HS-27A (cell line): ENCODE measurements around the gene MGRN1.

Source experiments
- DNase-seq: peaks from one replicate; pipeline ENCODE4 v3.0.0-alpha.2; 2012; ENCODE audit warnings: low read depth, missing footprints

MGRN1 gene

DNA sequence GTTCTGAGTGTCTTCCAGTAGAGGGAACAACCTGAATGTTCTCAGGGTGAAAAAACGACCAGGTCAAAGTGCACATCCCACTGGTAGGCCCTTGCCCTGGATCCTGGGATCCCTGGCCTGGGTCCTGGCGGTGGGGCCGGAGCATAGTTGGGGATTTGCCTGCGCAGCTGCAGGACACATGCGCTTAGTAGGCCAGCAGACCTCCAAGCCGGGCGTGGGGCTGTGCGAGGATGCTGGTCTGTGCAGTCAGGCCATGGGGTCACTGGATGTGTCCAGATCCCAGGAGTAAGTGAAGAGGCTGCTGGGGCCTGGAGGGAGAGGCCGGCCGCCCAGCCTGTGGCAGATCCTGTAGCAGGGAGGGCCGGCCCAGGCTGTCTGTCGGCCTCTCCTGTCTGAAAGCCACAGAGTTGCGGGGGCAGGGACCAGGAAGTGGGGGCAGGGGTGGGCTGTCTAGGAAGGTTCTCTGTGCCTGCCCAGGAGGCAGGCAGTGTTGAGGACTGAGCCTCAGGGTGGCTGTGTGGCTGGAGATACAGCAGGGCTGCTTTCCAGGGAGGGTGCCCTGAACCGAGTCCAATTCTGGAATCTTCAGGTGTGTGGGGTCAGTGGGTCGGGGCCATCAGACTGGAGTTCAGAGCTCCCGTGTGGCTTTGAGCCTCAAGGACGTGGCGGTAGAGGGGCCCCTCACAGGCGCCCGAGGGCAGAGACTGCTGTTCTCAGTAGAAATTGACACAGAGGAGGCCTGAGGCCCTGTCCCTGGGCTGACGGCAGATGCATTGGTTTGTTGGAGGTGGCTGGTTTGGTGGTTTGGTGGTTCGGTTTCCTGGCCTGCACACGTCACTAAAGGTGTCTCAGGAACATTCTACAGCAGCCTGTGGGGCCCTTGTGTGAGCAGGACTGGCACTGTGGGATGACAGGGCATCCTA is 51.5 kb downstream of the MGRN1 start:
- no peak for DNase-seq

- DNase-seq = no peak
Observed at GRCh38 chr16:4676831-4677230, 52.2 kb downstream of the MGRN1 start.

DNA sequence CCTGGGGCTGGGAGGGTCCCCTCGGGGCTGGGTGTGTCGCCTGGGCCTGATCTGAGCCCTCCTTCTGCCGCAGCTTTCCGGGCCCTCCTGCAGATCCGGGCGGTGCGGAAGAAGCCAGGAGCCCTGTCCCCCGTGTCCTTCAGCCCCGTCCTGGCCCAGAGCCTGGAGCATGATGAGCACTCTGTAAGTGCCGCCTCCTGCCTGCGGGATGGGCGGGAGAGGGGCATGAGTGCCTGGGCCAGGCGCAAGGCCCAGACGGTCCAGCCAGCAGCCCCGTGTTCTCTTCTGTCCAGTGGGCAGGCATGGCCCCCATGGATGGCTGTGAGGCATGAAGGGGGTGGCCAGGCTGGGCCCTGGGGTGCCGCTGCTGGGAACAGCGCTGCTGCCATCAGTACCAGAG is 52.8 kb downstream of the MGRN1 start:
- DNase-seq = no peak

DNA sequence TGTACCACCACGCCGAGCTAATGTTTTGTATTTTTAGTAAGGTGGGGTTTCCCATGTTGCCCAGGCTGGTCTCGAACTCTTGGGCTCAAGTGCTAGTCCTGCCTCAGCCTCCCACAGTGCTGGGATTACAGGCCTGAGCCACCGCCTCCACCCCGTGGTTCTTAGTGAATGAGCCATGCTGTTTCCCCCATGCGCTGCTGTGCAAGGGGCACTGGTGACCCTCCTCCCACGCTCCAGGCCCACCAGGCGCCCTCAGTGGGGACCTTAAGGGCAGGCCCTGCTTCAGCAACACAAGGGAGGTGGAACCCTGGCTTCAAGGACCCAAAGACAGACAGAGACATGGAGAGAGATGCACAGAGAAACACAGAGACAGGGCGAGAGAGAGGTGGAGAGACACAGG is 53.4 kb downstream of the MGRN1 start:
- DNase-seq = no peak

GRCh38 chr16:4678596-4678995 is 54.0 kb downstream of the MGRN1 start:
- DNase-seq = no peak

DNA sequence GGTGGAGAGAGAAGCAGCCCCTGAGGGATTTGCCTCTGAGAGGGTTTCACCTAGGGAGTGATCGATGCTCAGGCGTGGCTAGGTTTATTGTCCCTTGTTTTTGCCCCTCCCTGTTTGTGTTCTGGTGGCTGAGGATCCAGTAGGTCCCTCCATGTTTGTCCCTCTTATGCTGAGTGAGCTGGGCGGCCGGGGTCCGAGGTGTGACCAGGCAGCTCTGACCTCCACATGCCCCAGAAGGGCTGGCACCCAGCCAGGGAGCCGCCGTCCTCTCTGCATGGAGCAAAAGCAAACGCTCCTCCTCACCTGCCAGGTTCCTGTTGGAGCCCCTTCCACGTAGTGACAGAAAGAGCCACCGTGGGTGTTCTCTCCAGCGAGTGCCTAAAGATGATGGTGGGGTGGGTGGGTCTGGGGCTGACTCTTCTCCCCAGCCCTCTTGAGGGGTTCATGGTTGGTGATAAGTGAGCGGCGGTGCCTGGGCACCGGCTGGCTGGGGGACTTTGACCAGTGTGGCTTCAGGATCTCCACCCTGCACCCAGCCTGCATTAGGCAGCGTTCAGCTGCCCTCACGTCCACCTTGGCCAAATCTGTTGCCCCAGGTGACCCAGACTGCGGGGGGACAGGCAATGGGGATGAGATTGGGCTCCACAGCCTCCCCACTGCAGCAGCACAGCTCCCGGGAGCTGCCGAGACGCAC is 54.7 kb downstream of the MGRN1 start:
- DNase-seq = no peak

DNA sequence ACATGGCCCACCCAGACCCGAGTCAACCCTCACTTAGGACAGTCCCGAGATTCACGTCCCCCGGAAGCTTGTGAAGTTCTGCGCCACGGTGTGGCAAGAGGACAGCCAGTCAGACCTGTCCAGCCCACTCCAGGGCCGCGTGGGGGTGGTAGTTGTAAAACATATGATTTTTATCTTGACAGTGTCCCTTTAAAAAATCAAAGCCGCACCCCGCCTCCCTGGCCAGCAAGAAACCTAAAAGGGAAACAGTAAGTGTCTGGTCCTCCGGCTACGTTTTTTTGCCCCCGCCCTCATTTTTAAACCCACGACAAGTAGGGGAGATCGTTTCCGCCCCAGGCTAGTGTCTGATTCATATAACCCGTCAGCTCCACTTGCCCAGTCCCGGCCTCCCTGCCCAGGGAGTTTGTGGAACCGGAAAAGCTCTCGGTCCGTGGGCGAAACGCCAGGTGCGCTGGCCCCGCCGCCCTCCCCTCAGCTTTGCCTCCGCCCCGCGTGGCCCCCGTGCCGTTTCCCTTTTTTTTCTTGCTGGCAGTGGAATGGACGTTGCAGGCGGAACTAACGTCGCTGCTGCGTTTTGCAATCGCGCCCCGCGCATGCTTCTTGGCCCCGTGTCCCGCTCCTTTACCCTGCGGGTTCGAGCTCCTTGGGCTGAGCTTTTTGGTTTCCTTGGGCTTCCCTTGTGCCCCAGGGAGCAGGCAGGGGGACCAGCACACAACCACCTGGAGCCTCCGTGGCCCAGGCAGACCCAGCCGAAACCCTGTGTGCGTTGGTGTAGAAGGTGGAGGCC is 55.4 kb downstream of the MGRN1 start:
- no peak for DNase-seq

DNA sequence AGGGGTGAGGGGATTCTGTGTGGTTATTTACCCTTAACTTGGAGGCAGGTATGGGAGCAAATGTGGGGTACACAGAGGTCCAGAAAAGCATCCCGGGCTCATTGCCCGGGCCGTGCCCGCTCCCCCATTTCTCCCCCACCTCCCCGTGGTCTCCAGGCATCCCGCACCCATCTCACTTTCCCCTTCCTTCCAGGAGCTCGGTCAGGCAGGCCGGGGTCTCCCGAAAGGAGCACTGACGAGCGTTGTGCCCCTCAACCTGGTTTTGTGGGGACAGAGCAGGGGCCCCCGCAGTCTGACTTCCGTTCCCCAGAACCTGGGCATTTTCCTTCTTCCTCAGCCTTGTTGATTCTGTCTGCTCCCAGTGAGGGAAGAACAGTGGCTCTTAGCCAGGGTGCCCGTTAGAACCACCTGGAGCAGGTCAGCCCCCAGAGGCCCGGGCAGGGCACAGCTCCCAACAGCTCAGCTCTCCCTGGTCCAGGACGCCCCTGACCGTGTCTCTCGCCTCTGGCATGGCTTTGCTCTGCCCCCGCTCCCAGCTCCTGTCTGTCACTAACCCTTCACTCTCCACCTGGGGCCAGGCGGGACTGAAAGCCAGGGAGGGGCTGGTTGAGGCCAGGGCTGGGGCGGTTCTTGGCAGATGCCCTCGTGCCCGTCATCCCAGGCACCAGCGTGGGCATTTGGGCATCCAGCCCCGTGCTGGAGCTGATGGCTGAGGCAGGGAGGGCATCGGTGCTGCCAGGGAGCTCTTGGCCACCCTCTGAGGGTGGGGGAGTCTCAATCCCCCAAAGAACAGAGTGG is 56.2 kb downstream of the MGRN1 start:
- DNase-seq = no peak

GRCh38 chr16:4681471-4682083 is 57.0 kb downstream of the MGRN1 start:
- no peak for DNase-seq

DNA sequence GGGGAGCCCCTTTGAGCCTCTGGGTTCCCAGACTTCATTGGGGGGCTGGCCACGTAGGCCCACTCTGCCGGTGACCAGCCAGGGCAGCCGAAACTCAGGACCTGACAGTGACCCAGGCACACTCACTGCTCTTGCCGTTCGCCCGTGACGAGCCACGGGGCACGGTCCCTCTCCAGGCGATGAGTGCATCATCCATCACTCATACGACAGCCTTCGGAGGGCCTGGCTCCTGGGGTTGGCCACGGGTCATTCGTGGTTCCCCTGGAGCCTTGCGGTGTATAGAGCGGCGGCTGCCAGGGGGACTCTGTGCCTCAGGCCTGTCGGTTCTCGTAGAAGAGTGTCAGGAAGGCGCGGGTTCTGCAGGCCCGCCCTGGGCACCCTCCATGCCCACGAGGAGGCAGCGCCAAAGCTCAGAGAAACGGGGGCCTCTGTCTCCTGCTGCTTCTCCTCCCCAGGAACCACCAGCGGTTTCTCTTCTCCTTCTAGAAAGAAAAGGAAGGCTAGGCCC is 57.5 kb downstream of the MGRN1 start:
- no peak for DNase-seq

DNA sequence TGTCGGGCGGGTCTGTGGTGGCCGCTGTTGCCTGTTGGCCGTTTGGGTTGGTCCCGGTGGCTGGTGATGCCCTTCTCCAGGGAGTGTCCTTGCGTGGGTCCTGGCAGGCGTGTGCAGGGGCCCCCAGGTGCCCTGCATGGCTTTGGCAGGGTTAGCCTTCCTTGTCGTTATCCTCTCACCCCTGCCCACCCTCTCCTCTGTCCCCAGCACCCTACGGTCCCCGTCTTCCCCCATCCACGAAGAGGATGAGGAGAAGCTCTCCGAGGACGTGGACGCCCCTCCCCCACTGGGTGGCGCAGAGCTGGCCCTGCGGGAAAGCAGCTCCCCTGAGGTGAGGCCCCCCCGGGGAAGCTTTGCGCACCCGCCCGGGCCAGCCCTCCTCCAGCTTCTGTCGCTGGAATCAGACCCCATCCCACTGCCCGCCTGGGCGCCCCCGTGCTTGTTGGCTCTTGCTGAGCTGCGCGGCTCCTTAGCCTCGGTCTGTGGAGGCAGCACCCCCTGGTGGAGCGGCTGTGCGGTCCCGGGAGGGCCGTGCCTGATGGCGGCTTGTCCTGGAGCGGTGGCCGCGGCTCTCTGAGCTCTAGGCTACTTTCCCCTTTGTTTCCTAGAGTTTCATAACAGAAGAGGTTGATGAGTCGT is 58.1 kb downstream of the MGRN1 start:
- DNase-seq = no peak

DNA sequence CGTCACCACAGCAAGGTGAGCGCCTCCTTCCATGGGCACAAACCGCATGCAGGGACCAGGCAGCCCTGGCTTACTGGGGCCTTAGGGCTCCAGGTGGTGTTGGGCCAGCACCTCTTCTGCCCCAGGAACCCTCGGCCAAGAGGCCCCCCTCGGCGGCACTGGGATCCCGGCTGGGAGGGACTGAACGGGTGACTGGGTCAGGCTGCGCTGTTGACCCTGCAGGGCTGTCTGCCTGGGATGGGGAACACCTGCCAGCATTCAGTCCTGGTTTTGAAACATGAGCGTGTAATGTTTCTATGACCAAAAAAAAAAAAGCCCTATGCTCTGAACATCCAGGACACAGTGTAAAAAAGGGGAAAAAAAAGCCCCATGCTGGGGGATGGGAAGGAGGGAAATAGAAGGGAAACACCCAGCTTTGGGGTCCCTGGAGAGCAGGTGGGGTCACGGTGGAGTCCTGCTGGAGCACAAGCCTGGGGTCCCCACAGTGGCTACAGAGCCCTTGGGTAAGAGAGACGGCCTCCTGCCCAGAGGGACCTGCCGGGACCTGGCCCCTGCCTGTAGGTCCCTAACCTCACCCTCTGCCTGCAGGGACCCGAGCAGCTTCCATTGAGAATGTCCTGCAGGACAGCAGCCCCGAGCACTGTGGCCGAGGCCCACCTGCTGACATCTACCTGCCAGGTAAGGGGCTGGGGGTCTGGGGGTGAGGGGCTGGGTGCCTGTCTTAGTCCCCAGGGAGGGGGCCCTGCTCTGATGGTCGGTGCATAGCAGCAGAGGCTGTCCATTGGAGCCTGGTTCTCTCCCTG is 58.8 kb downstream of the MGRN1 start:
- no peak for DNase-seq

- DNase-seq = no peak
Observed at GRCh38 chr16:4684058-4684715, 59.6 kb downstream of the MGRN1 start.

GRCh38 chr16:4684763-4685162 is 60.1 kb downstream of the MGRN1 start:
- DNase-seq = no peak

GRCh38 chr16:4685292-4685691 is 60.7 kb downstream of the MGRN1 start:
- DNase-seq = no peak

DNA sequence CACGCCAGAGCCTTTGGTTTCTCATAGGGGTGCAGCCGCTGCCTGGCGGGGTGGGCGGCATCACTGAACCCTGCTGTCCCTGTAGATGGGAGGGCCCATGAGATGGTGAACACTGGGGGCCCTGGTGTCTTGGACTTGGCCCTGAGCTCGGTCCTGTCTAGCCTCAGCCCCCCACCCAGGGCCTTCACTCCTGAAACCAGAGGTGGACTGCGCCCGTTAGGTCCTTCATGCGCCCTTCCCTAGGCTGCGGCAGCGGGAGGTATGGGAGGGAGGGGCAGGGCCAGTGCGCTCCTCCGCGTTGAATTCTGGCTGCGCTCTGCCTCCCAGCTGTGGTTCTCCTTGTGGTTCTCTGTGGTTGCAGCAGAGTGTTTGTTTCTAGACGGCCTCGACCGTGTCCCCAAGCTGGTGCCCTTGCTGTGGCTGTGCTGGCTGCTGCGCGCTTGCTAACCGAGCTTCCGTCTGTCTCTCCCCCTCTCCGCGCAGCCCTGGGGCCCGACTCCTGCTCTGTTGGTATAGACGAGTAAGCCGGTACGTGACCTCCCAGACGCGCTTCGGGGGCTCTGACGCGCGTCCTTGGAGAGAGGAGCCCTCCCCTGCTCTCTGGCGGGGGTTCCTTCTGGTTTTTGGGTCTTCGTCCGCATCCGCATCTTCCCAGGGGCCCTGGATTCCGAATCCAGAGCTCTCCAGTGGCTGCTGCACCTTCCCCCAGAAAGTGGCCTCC is 61.3 kb downstream of the MGRN1 start:
- DNase-seq = no peak

DNA sequence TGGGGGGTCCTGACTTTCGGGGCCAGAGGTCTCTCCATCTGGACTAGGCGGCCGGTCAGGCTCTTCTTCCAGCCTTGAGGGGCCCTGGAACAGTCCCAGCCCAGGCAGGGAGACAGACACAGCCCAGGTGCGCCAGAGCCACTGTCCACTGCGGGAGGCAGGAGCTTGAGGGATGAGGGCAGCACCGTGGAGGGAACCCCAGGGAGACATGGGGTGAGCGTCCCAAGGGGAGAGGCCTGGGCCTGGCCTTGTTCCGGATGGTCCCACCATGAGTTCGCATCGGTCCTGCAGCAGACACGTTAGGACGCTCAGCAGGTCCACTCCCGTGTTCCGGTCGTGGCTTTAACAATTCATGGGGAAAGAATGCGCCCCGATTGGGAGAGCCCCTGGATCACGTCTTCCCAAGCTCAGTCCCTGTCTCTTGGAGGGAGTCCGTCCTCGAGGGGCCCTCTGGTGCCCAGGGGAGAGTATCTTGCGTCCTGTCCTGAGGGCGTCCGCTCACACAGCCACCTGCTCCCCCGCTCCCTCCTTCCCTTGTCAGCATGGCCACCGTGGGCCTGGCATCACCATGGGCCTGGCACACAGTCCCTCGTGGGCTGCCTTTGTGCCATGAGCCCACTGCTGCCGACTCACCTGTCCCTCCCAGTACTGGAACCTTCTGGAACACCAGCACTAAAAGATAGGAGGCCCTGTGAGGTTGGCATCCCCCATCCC is 62.0 kb downstream of the MGRN1 start:
- no peak for DNase-seq

DNA sequence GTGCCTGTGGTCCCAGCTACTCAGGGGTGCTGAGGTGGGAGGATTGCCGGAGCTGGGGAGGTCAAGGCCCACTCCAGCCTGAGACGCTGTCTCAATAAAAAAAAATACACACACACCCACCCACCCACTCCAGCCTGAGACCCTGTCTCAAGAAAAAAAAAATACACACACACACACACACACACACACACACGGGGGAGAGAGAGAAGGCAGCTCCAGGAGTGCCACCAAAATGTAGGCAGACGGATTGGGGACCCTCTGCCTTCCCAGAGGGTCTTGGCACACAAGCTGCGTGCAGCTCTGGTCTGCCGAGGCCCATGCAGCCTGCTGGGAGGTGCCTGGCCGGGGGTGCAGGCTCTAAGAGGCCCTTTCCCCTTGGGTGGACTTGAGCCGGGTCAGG is 62.8 kb downstream of the MGRN1 start:
- no peak for DNase-seq
